Measurements from ENCODE around the gene EXOC2. TPM values are rescaled to one million over a fixed set of nuclear protein-coding genes. Genes with fewer than 3 reads are reported as not detected.

EXOC2 gene
- polyA plus RNA-seq, 3 donors, result 19.9 to 23.9 (median 22.8) TPM

DNA sequence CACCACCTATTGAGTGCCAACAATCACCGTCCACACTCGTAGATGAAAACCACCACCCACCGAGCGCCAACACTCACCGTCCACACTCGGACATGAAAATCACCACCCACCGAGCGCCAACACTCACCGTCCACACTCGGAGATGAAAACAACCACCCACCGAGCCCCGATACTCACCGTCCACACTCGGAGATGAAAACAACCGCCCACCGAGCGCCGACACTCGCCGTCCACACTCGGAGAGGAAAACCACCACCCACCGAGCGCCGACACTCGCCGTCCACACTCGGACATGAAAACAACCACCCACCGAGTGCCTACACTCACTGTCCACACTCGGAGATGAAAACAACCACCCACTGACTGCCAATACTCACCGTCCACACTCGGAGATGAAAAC is 172.1 kb downstream of the EXOC2 start:
- no peak for DNase-seq (ENCODE audit: extremely low read depth in 1 of 11, low read depth in 9 of 11, low spot score in 4 of 11)

DNA sequence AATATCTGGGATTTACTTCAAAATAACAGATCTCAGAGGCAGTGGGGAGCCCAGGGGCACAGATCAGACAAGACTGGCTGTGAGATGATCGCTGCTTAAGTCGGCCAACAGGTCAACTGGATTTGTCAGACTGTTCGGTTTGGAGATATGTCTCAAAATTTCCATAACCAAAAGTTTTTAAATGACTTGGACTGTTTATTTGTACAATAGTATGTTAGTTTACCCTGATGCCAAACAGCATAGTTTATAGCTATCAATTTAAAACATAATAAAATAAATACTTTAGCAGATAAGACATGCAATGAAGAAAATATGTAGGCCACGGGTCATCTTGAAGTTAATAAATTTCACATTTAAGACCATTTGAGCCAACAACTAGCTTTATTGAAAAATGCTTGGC is 174.7 kb downstream of the EXOC2 start:
- no peak for DNase-seq (ENCODE audit: extremely low read depth in 1 of 11, low read depth in 9 of 11, low spot score in 4 of 11)

DNA sequence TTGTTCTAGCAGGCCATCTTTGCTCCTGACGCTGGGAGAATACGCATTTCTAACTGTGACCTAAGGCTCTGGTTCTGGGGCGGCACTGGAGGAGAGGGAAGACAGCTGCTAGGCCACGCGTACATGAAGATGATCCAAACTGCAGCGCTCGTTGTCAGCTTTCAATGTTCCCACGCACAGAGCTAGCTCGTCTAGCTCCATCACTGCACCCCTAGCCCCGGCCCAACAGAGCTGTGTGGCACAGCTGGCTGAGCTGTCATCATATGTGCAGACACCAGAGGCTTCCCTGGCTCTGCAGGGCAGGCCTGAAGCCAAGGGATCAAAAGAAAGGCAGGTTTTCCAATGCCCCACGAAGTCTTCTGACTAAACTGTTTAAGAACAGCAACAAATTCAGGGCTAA is 176.7 kb downstream of the EXOC2 start:
- DNase-seq (ENCODE audit: extremely low read depth in 1 of 11, low read depth in 9 of 11, low spot score in 4 of 11), result no peak

DNA sequence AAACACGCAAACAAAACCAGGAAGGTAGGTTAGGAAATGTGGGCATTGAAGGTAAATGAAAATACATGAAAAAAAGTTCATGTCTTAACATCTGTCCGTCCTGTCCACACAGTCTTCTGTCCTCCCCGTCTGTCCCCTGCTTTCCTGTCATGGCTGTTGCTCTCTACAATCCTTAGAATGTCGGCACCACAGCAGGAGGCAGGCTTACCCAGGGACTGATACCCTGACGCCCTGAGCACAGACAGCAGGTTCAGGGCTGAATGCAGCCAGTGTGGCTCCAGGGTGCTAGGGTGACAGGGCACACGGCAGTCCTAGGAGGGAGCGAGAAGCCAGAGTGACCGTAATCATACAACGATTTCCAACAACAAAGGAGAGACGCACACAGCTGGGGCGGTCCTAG is 177.7 kb downstream of the EXOC2 start:
- DNase-seq (ENCODE audit: extremely low read depth in 1 of 11, low read depth in 9 of 11, low spot score in 4 of 11), result no peak

DNA sequence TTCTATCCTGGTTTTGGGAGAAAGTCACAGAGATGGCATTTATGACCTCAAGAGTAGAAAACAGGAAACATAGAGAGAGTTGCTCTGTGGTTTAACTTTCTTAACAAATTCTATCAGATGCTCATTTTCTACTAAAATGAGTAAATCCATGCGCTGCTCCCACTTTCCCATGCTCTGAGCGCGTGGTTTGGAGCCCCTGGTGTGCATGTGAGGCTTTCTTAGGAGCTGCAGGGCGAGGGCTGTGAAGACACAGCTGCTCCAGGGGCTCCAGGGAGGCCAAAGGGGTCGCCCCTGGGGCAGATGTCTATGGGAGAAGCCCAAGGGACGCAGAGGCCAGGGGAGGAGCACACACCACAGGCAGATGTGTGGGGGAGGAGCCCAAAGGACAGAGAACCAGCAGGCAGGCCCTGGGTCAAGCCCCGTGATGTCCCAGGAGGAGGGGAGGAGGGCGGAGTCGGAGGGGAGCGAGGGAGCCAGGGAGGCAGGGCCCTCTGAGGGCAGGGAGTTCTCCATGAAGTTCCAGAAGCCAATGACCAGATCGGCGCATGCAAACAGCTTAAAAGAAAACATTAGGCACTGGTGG is 178.5 kb downstream of the EXOC2 start:
- peak in 3 of 11 donors; percentile 13 to 40 (median 26) for DNase-seq (ENCODE audit: extremely low read depth in 1 of 11, low read depth in 9 of 11, low spot score in 4 of 11)

DNA sequence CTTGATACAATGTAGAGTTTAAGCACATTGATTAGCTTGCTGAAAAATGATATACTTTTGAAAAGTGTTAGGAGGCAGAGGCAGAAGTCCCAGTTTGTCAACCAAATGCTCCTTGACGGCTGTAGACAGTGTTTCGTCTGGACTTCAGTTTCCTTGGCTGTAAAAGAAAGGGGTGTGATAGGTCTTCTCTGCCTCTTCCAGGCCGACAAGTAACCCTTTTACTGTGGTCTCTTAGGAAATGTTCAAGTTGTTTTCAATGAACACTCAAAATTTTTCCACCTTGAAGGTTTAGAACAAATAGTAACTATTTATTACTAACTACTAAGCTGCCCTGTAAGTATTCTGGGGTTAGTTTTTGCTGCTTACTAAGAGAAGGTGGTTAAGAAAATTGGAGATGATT is 179.0 kb downstream of the EXOC2 start:
- no peak for DNase-seq (ENCODE audit: extremely low read depth in 1 of 11, low read depth in 9 of 11, low spot score in 4 of 11)

DNA sequence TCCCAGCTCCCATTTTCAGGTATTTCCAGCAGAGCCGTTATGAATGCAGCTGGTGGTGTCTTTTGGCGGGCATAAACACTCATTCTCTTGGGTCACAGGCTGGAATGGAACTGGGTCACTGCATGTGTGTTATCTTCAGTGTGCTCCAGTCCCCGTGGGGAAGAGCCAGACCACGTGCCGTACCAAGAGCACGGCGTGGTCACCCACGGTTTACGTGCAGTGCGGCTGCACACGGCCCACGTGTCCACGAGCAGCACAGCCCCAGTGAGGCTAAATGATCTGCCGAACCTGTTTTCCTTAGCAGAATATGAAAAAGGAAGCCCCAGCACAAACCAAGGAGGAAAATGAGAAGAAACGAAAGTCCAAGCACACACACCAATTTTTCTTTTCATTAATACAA is 179.9 kb downstream of the EXOC2 start:
- DNase-seq (ENCODE audit: extremely low read depth in 1 of 11, low read depth in 9 of 11, low spot score in 4 of 11), result no peak

DNA sequence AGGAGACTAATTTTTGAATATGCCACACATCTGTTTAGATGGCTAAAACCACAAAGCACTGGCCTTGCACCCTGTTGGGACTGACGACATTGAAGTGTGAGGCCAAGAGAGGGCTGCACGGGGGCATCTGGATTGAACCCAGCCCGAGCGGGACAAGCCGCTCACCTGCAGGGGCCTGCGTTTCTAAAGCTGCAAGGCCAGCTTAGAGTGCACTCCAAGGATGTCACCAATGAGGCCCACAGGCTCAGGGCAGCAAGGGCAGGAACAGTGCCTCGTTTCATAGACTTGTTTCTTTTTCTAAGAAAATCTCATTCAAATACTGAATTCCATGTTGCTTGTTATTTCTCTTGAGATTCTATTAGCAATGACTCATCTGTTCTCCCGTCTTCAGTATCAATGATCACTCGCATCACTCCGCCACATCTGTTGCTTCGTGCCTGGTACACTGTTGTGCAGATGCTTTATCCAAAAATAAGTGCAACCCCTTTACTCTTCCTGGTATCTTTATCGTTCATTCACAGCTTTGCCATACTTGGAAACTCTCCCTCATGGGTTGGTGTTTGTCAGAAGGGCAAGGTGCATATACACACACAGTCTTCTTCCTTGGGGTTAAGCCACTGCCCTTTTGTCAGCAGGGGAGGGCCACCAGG is 181.3 kb downstream of the EXOC2 start:
- DNase-seq (ENCODE audit: extremely low read depth in 1 of 11, low read depth in 9 of 11, low spot score in 4 of 11), result no peak

DNA sequence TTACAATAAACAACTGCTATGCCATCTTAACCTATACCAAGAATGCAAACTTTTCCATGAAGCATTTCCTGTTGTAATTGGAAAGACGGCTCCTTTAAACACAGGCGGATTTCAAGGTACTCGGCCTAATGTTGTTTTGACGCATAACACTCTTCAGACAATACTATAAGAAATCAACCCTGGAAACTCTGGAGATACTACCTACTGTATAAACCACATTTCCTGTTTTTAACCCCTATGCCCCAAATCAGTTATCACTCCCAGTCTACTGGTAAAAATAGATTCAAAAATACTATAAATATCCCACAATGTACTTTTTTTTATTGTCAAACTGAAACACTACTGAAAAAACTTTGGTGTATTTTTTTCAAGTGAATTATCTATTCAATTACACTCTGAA is 183.3 kb downstream of the EXOC2 start:
- DNase-seq (ENCODE audit: extremely low read depth in 1 of 11, low read depth in 9 of 11, low spot score in 4 of 11), result no peak

DNA sequence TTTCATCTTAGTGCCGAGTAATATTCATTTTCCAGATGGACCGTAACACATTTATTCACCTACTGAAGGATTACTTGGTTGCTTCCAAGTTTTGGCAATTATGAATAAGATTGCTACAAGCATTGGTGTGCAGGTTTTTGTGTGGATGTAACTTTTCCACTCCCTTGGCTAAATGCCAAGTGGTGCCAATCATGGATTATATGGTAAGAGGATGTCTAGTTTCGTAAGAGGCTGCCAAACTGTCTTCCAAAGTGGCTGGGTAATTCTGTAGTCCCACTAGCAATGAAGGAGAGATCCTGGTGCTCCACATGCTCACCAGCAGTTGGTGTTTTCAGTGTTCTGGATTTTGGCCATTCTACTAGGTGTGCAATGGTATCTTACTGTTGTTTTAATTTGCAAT is 184.3 kb downstream of the EXOC2 start:
- DNase-seq (ENCODE audit: extremely low read depth in 1 of 11, low read depth in 9 of 11, low spot score in 4 of 11), result no peak

DNA sequence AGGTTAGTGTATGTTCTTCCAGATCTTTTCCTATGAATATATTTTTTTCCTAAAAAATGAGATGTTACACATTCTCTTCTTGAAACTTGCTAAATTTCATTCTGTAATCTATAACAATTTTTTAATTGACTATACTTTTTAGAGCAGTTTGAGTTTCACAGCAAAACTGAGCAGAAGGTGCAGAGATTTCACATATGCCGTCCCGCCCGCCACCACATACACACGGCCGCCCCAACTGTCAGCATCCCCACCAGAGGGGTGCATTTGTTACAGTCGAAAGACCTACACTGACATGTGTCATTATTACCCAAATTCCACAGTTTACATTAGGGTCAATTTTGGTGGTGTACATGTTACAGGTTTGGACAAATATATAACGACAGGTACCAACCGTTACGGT is 184.9 kb downstream of the EXOC2 start:
- no peak for DNase-seq (ENCODE audit: extremely low read depth in 1 of 11, low read depth in 9 of 11, low spot score in 4 of 11)

DNA sequence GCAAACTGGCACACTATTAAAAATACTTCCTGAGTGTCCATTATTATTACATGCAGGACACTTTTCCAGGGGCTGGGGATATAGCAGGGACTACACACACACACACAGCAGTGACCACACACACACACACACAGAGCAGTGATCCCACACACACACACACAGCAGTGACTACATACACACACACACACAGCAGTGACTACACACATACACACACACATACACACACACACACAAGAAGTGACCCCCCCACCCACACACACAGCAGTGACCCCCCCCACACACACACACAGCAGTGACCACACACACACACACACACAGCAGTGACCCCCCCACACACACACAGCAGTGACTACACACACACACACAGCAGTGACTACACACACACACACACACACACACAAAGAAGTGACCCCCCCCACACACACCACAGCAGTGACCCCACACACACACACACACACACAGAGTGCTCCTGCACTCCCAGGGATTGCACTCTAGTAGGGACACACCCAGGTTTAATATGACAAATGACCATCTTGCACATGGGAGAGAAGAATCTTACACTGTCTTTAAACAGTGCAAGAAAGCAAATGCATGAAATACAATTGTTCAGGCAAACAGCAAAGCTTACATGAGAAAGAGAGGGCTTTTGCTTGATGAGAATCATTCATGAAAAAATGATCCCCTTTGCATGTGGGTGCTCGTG is 185.9 kb downstream of the EXOC2 start:
- no peak for DNase-seq (ENCODE audit: extremely low read depth in 1 of 11, low read depth in 9 of 11, low spot score in 4 of 11)

DNA sequence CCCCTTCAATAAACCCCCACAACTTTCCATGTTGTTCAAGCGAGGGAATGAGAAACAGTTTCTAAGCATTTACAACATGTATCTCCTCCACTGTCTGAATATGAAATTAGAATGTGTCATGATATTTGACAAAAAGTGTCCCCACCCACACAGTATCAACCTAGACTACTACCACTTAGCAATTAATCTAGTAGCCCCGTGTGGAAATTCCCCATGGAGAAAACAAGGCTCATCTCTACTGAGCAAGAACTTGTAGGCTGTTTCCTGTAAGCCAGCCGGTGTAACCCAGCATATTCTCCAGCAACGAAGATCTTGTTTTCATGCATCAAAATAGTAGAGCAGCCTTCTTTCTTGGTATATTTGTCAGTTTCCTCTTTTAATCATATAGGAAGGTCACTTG is 186.4 kb downstream of the EXOC2 start:
- DNase-seq (ENCODE audit: extremely low read depth in 1 of 11, low read depth in 9 of 11, low spot score in 4 of 11), result no peak

DNA sequence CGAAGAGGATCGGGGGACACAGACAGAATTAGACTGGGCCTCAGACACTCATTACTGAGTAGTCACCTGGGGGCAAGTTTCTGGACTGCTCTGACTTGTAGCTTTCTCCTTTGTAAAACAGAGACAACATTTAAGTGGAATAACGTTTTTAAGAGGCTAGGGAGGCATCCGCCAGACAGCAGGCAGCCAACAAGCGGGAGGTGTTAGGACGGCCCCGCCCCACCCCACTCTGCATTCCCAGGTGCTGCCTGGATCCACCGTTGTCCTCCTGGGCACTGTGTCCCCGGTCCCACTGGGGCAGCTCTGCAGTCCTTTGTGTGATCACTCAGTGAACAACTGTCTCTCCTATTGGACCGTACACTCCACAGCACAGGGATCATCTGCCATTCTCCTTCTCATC is 187.6 kb downstream of the EXOC2 start:
- no peak for DNase-seq (ENCODE audit: extremely low read depth in 1 of 11, low read depth in 9 of 11, low spot score in 4 of 11)

DNA sequence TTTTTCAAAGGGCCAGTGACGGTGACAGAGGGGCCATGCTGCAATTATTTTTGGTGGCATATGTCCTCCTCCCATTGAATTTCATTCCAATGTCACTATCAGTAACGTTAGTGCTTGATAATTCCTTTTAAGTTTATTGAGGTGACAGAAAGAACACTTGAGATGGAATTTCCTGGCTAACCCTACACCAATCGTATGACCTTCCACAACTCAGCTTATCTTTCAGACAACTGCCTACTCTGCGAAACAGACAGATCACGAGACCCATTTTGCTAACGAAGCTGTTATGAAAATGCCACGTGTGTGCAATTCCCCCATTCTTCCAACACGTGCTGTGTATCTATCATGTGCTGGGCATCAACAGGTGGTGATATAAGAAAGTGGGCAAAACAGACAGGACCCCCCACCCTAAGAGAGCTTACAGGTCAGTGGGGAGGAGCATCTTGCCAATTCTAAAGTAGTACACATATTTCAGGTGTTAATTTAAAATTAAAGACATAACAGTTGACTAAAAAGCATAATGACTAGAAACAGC is 188.4 kb downstream of the EXOC2 start:
- DNase-seq (ENCODE audit: extremely low read depth in 1 of 11, low read depth in 9 of 11, low spot score in 4 of 11), result no peak

DNA sequence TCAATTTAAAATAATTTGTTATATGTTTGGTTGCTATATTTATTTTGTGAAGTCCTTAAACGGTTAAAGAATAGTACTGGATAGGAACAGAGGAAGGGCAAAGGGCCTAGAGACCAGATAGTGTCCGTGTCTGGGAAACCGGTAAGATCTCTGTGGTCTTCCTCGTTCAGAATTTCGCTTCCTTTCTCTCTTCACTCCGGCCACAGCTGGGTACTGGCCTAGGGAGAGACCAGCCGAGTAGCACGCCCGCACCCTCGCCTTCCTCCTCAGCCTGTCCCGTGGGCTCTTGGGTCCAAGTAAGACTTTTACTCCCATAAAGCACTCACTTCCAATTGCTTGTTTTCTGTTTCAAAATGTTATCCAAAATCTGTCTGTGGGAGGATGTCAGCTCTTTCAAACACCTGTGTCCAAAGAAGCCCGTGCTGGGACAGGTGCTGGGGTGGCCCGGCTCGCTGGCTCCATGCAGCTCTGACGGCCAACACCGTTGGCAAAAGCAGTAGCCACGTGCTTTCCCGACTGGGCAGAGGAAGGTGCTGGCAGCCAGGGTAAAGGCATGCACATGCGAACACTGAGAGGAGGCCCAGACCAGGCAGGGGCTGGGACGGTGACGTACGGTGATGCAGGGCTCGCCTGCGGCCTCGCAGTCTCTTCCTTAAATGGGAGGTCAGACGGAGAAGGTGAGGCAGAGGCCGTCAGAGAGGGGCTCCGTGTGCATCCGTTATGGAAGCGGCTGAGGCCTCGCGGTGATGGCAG is 189.2 kb downstream of the EXOC2 start:
- DNase-seq (ENCODE audit: extremely low read depth in 1 of 11, low read depth in 9 of 11, low spot score in 4 of 11), result no peak

DNA sequence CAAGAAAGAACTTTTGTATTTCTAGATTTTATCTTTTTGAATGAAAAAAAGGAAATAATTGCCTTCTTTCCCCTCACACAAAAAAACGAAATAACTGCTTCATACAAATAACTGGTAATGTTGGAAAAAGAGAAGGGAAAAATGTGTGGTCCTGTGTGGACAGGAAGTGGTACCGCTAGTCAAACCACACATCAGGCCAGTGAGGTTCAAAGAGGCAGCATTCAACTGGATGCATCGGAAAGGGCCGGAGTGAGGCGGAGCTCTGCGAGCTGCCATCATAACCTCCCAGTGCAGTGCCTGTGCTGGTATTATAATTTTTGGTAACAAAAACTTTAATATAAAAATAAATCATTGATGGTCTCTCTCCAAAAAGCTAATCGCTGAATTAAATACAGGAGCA is 190.2 kb downstream of the EXOC2 start:
- DNase-seq (ENCODE audit: extremely low read depth in 1 of 11, low read depth in 9 of 11, low spot score in 4 of 11), result no peak

DNA sequence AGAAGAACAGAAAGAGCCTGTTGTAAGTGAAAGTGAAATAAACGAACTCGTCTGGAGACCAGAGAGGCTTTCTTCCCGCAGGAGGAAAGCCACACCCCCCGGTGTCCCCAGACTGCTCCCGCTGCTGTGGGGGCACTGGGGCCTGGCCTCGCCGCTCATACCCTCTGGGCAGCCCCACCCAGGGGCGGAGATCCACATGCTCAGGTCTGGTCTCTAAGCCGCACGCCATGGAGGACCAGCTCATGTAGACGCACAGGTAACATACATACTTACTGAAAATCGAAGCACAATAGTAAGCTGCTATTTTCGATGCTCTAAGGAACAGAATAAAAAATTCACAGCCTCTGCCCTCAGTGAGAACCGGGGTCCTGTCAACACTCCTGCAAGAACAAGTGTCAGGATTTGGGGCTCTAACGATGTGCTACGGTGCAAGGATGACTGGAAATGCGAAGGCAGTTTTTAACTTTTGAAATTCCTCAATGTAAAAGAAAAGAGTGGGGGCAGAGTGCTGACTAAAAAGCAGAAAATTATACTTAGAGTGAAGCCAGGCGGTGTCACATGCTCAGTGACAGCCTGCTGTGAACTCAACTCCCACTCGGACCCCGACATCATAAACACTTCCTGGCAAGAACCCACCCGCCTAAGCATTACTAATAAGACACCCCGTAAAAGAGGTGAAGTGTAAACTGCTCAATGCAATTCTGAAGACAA is 190.9 kb downstream of the EXOC2 start:
- no peak for DNase-seq (ENCODE audit: extremely low read depth in 1 of 11, low read depth in 9 of 11, low spot score in 4 of 11)

DNA sequence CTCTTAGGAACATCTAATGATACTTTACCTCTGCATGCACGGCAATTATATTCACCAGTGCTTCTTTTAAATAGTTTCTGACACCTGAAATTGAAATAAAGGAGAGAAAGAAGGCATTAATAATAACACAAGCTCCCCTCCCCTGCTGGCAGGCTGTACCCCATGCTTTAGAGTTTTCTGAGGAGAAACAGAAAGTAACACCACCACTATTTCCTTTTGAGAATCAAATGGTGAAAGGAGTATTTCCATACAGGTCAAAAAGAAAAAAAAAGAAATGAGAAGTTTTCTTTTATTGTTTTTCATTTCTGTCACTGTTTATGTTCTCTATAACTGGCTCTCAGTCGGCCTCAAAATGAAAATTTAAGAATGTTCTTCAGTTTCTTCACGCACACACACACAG is 193.3 kb downstream of the EXOC2 start:
- DNase-seq (ENCODE audit: extremely low read depth in 1 of 11, low read depth in 9 of 11, low spot score in 4 of 11), result no peak

Data from renal cortex interstitium (tissue), 11 donors.